Measurements from ENCODE around the gene ZNRD2.

DNA sequence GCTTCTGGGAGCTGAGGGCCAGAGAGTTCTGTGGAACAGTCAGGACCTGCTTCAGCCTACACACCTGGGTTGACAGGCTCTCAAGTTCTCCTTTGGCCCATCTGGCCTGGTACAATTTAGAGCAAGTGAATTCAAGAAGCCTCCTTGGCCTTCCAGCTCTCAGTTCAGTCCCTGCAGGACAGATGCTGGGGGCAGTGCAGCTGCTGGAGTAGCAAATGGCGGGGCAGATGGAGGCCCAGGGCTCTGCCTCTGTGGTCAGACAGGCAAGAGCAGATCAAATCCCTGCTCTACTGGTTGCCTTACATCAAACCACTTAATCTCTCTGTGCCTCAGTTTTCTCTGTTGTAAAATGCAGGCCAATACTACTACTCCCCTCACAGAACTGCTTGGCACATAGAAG is 34.0 kb downstream of the ZNRD2 start:
- TF ChIP-seq, protein P1, sequence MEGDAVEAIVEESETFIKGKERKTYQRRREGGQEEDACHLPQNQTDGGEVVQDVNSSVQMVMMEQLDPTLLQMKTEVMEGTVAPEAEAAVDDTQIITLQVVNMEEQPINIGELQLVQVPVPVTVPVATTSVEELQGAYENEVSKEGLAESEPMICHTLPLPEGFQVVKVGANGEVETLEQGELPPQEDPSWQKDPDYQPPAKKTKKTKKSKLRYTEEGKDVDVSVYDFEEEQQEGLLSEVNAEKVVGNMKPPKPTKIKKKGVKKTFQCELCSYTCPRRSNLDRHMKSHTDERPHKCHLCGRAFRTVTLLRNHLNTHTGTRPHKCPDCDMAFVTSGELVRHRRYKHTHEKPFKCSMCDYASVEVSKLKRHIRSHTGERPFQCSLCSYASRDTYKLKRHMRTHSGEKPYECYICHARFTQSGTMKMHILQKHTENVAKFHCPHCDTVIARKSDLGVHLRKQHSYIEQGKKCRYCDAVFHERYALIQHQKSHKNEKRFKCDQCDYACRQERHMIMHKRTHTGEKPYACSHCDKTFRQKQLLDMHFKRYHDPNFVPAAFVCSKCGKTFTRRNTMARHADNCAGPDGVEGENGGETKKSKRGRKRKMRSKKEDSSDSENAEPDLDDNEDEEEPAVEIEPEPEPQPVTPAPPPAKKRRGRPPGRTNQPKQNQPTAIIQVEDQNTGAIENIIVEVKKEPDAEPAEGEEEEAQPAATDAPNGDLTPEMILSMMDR (IDR thresholded peaks at IDR 0.05), result no peak
- TF ChIP-seq POLR2A (IDR thresholded peaks at IDR 0.05), result no peak
